Right lobe of liver (tissue), 6 donors: ENCODE results near the gene DMRT1. TPM values are rescaled to one million over a fixed set of nuclear protein-coding genes. Genes with fewer than 3 reads are reported as not detected.

Source experiments
- ATAC-seq, 4 donors: fragments of 200-7000 bp; cut with Tn5 transposase; one replicate each; pipeline ENCODE4 v1.9.1; 2020; ENCODE audit warnings: mild to moderate bottlenecking in 4 of 4, moderate library complexity in 4 of 4
- DNase-seq, 3 donors: peaks; one replicate each; pipeline ENCODE4 v3.0.0-alpha.2; 2020
- H3K27ac ChIP-seq, 3 donors: fragments of 200-600 bp; one replicate each; pipeline ENCODE4 v1.8.0; 2022
- H3K27me3 ChIP-seq, 2 donors: fragments of 200-600 bp; one replicate each; pipeline ENCODE4 v1.8.0; 2022
- H3K36me3 ChIP-seq, 4 donors: fragments of 200-600 bp; sonication (generic) in 1 of 4; one replicate each; pipeline versions ENCODE4 v1.5.1 to v1.8.0; 2017 to 2022; ENCODE audit warnings: control low read depth in 1 of 4
- H3K4me1 ChIP-seq, 4 donors: fragments of 200-600 bp; sonication (generic) in 1 of 4; one replicate each; pipeline versions ENCODE4 v1.5.1 to v1.8.0; 2017 to 2022; ENCODE audit warnings: control low read depth in 1 of 4
- H3K4me3 ChIP-seq, 3 donors: fragments of 200-600 bp; one replicate each; pipeline ENCODE4 v1.8.0; 2022
- H3K9me3 ChIP-seq, 4 donors: fragments of 200-600 bp; sonication (generic) in 1 of 4; one replicate each; pipeline versions ENCODE4 v1.5.1 to v1.8.0; 2017 to 2022; ENCODE audit warnings: control low read depth in 1 of 4
- CTCF ChIP-seq, 4 donors: fragments of 200-600 bp in 3 of 4; fragments of 450-650 bp in 1 of 4; IDR thresholded peaks; one replicate each; pipeline versions ENCODE4 v1.5.1 to v1.8.0; 2016 to 2022; ENCODE audit warnings: antibody characterized with exemption in 4 of 4, mild to moderate bottlenecking in 2 of 4
- POLR2A ChIP-seq: fragments of 450-650 bp; IDR thresholded peaks from one replicate; pipeline ENCODE4 v1.6.1; 2017; ENCODE audit warnings: antibody characterized with exemption, mild to moderate bottlenecking
- WGBS: methylation state at CpG from one replicate; pipeline ENCODE4 v1.1.6; 2018; ENCODE audit warnings: low coverage, low lambda C conversion rate; ENCODE audit not compliant: insufficient coverage; ENCODE audit errors: missing lambda C conversion rate; 5-methylcytosine and 5-hydroxymethylcytosine counted together
- intact Hi-C, 2 donors: fragments of 100-400 bp; cut with DNase I; formaldehyde crosslinking; loops; one replicate each; pipeline versions ENCODE4 v1.11.2 to v1.14.1; 2022
- total RNA-seq, 6 experiments: library from RNA; depleted of rRNA in 2 of 6; stranded (reverse); fragments of >200 nt in 2 of 6; fragmentation: NEBNext Ultra II Directional in 3 of 6; extraction: Animal tissue kit (Norgen Biotek cat#: 25700) in 3 of 6; gene quantifications; one replicate each; pipeline versions ENCODE4 v1.1.0 to v1.2.4, GENCODE V29; 2016 to 2023
- donor health status: DM: no; HTN: yes; CAD: no.
- donor health status: DM: no; HTN: no; CAD: no.
- donor health status: DM: no; HTN: no; CAD: no.
- donor health status: DM: no; HTN: yes; CAD: no.
- donor health status: DM: no; HTN: yes; CAD: no.

Gene DMRT1
- total RNA-seq, 6 experiments from 2014 or later = not detected

- Histone ChIP-seq H3K36me3 (no peaks in the 10 kb centered on the region), H3K4me1 (no peaks in the 10 kb centered on the region), H3K9me3 (no peaks in the 10 kb centered on the region), H3K4me3 (no peak overlapping the region), H3K27me3 (no peaks in the 10 kb centered on the region), H3K27ac (no peak overlapping the region)
- WGBS = 8% methylated on average over 12 of the region's 14 CpGs
- ATAC-seq (peak; percentile 98 to 99 (median 99)), DNase-seq (peak; percentile 78 to 83 (median 82))
- intact Hi-C loops = loop anchor here in 1 of 2 donors (5.0 kb wide), 1 partner anchor 117 kb away; no protein-coding TSS in a partner anchor
- peak; percentile 95 to 100 (median 99) for TF ChIP-seq CTCF (IDR thresholded peaks at IDR 0.05)
- TF ChIP-seq POLR2A = no peak
These were observed 167.7 kb downstream of the DMRT1 start for GRCh38 chr9:1009101-1009707.

GRCh38 chr9:1013021-1013420 is 171.5 kb downstream of the DMRT1 start:
- Histone ChIP-seq H3K27ac (no peak overlapping the region), H3K4me1 (no peaks in the 10 kb centered on the region), H3K9me3 (no peaks in the 10 kb centered on the region), H3K4me3 (no peak overlapping the region), H3K27me3 (no peaks in the 10 kb centered on the region), H3K36me3 (no peaks in the 10 kb centered on the region)
- TF ChIP-seq CTCF (IDR thresholded peaks at IDR 0.05) (no peak), POLR2A (no peak)
- DNase-seq (no peak), ATAC-seq (no peak)
- intact Hi-C loops = no loop called here
- 61% methylated on average over 5 of the region's 5 CpGs for WGBS

- WGBS = 74% methylated on average over 4 of the region's 4 CpGs
- Histone ChIP-seq H3K36me3 (no peaks in the 10 kb centered on the region), H3K4me1 (no peaks in the 10 kb centered on the region), H3K27me3 (no peaks in the 10 kb centered on the region), H3K4me3 (no peak overlapping the region), H3K9me3 (no peaks in the 10 kb centered on the region), H3K27ac (no peak overlapping the region)
- intact Hi-C loops = no loop called here
- TF ChIP-seq CTCF (IDR thresholded peaks at IDR 0.05) (no peak), POLR2A (no peak)
- no peak for DNase-seq
- no peak for ATAC-seq
These were observed 172.7 kb downstream of the DMRT1 start for GRCh38 chr9:1014225-1014624.

- Histone ChIP-seq H3K9me3 (no peaks in the 10 kb centered on the region), H3K4me3 (no peak overlapping the region), H3K4me1 (no peaks in the 10 kb centered on the region), H3K27me3 (no peaks in the 10 kb centered on the region), H3K27ac (no peak overlapping the region), H3K36me3 (no peaks in the 10 kb centered on the region)
- 62% methylated on average over 2 of the region's 2 CpGs for WGBS
- intact Hi-C loops = no loop called here
- no peak for ATAC-seq
- TF ChIP-seq POLR2A (no peak), CTCF (IDR thresholded peaks at IDR 0.05) (no peak)
- no peak for DNase-seq
These were observed 173.1 kb downstream of the DMRT1 start for GRCh38 chr9:1014640-1015039.
